GM12892 (cell line): Measurements from ENCODE around the gene RGS2.

ENCODE experiments used
- POLR2A ChIP-seq: IDR thresholded peaks from 2 replicates; pipeline ENCODE4 v1.6.1; 2011; ENCODE audit warnings: low read depth, low read length, control low read depth
- TAF1 ChIP-seq: IDR thresholded peaks from 2 replicates; pipeline ENCODE4 v1.6.1; 2011; ENCODE audit warnings: low read depth, mild to moderate bottlenecking, control low read depth, low read length, borderline replicate concordance

- TF ChIP-seq POLR2A (no peak), TAF1 (no peak)
Observed at GRCh38 chr1:192803501-192803900, 5.3 kb upstream of the RGS2 start.
